HG02870 (cell line): ENCODE results near the gene CLN6.
"Not testable (repeated sequence)": the region's sequence is repeated elsewhere in the genome, so short reads cannot be mapped to it uniquely, and the experiment has no call there.

Experiments used
- ATAC-seq: cut with Tn5 transposase; IDR thresholded peaks from one replicate; pipeline ENCODE4 v1.9.1; 2021; ENCODE audit warnings: mild to moderate bottlenecking, moderate library complexity; ENCODE audit not compliant: unreplicated experiment

CLN6 gene

DNA sequence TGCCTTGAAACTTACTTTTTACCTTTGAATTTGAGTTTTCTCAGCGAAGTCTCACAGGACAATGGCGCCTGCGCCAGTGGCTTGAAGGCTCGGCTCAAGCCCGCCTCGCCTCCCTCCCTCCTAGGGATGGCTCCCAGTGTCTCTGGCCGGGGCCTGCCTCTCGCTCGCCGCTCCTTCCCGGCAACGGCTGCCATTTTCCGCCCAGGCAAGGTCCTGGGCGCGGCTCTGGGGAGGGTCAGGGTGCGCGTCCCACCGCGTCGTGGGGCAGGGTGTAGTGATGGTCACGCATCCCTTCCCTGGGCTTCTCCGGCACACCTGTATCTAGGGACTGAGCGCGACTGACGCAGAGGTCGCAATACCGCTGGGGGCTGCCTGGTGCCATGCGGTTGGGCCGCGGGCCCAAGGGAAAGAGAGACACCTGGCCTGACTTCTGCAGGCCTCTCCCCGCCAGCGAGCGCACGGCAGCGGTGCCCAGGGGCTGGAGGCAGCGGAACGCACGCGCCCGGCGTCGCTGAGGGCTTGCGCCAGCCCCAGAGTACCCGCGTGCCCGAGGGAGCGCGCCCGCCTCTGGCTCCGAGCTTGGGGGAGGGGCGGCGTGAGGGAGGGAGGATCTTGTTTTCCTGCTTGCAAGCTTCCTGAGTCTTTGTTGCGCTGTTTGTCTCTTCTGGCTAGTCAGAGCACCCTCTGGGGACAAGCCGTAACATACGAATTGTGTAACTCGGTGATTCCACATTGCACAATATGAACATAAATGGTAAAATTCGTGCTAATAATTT lies 27.3 kb upstream of the CLN6 start:
- no peak for ATAC-seq

DNA sequence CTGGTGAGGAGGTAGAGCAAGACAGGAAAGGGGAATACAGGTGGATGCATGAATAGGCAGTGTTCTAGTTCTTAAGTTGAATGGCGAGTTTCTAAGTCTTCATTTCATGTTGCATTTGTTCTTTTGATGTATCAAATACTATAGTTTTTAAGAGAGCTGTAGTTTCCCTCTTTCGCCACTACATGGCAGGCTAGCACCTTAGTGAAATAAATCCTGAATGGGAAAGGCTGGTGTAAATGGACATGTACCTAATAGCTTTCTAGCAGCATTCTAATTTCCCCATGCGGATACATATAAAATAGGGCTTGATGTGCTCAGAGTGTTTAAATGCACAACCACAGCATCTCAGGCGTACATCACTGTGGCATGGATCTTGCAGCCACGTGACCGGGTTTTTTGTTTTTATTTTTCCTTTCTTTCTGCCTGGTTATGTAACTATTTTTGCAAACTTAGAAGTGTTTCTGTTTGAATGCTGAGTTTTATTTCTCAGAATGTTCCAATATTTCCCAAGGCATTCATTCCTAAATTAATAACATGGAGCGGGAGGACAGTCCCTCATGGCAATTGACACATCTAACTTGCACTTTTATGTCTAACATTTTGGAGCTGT lies 23.5 kb upstream of the CLN6 start:
- no peak for ATAC-seq

GRCh38 chr15:68249058-68249713 lies 19.7 kb upstream of the CLN6 start:
- ATAC-seq: no peak

- ATAC-seq: no peak
These were observed 14.7 kb upstream of the CLN6 start for GRCh38 chr15:68244235-68244634.

- no peak for ATAC-seq
These were observed 11.8 kb upstream of the CLN6 start for GRCh38 chr15:68241088-68241935.

DNA sequence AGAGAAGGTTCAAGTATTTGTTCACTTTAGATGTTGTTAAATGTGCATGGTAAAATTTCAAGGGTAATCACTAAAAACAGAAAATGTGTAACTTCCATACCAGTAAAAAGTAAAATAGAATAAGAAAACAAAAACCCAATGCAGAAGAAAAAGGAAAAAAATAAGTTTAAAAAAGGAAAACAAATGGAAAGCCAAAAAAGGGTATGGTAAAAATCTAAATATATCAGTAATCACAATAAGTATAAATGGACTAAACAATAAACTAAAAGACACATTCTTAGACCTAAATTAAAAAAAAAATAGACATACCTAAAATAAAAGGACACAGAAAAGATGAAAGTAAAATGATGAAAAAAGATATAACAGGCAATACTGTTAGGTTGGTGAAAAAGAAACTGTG lies 9.5 kb upstream of the CLN6 start:
- no peak for ATAC-seq

DNA sequence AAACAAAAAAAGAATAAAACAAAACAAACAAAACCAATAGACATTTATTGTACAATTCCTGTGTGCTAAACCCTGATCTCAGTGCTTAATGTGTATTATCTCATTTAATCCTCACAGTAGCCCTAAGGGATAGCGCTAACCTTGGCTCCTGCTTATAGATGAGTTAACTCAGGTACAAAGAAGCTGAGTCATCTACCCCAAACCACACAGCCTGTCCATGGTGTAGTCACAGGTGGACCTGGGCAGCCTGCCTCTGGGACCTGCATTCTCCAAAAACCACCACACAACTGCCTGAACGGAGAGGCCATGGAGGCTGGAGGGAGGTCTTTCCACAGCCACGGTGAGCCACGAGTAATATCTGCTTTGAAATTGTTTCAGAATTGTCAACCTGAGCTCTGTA lies 5.5 kb upstream of the CLN6 start:
- no peak for ATAC-seq

DNA sequence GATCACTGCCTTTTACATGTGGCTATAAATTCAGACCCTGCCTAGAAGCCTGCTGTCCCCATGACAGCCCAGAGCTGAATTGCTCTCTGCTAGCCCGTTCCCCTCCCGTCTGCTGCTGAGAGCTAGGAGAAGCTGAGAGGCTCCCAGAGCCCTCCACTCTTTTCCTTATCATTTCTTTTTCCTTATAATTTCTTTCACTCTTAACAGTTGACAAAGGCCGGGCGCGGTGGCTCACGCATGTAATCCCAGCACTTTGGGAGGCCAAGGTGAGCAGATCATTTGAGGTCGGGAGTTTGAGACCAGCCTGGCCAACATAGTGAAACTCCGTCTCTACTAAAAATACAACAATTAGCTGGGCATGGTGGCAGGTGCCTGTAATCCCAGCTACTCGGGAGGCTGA lies 5.0 kb upstream of the CLN6 start:
- not testable (repeated sequence) for ATAC-seq

DNA sequence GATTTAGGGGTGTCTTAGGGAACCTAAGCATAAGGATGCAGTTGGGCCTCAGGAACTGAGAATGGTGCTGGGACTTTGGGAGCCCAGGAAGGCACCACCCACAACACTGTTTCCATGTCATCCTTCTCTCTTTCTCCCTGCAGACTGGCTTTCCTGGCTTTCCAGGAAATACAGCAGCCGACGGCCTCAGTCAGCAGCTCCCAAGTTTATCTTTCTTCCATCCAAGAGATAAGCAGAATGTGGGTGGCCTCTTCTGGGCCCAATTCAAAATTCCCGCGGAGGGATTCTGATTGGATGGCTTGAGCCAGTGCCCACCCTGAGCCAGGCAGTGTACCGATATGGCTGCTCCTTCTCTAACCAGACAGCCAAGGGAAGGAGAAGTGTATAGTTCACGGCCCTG lies 4.5 kb upstream of the CLN6 start:
- no peak for ATAC-seq

GRCh38 chr15:68232937-68233336 lies 3.4 kb upstream of the CLN6 start:
- no peak for ATAC-seq

DNA sequence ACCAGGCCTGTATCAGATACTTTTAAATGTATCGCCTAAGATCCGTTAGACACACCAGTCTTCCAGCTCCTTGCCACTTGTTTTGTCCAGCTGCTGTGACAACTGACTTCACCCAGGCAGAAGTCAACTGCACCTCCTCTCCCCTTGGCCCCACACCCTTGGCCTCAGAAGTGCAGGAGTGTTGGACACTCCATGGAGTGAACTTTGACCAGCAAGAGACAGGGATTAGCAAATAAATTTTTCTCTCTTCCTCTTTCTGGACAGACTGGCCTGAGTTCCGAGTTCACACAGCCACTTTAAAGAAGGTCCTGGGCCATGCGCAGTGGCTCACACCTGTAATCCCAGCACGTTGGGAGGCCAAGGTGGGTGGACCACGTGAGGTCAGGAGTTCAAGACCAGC lies 2.9 kb upstream of the CLN6 start:
- ATAC-seq: no peak

- no peak for ATAC-seq
These were observed 1.7 kb upstream of the CLN6 start for GRCh38 chr15:68231102-68231818.

DNA sequence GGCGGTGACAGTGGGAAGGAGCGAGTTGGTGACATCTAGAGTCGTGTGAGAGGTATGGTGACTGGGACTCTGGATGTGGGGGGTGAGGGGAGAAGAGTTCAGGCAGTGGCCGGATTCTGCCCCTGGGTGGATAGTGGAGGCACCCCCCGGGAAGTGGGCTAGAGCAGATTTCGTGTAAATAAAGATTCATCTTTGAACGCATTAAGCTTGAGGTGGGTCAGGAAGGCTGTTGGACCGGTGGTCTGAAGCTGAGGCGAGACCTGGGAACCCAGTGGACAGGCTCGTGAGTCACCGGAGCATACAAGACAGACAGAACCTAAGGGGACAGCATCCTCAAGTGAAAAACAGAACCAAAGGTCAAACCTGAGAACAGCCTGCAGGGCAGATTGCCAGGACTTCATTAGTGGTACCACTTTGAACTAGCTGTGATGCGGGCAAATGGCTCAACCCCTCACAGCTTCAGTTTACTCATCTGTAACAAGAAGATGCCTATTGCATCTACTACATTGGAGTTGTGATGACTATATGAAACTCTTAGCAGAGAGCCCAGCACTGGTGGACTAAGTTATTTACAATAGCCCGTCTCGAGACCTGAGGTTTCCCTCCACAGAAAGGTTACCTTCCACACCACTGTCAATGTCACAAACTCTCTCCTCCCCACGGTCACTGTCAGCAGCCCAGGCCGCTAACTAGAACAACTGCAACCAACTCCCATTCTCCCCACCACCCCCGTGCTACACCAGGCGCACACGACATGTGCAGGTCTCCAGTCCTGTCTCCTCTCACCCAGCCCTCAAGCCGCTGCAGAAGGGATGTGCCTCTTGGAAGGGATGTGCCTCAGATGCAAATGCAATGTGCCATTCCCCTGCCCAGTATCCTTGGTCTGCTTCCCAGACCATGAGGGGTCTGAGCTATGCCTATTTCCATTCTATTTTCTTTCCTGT lies 901 bp upstream of the CLN6 start:
- ATAC-seq: no peak

DNA sequence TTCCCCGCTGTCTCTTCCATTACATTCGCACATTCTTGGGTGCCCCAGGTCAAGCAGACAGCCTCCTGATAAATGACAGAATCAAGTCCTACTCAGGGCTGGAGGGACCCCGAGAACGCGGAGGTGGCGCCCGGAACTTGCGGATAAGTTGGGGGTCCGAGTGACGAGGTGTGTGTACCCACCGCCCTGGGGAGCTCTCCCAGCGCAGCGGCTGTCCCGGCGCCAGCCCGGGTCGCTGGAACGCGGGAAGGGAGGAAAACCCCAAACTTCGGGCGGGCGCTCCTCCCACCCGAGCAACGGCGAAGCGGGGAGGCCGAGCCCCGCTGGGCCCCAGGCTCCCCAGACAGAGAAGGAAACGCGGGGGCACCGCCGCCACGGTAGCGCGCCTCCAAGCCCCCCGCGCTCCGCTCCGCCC lies 550 bp downstream of the CLN6 start:
- no peak for ATAC-seq

DNA sequence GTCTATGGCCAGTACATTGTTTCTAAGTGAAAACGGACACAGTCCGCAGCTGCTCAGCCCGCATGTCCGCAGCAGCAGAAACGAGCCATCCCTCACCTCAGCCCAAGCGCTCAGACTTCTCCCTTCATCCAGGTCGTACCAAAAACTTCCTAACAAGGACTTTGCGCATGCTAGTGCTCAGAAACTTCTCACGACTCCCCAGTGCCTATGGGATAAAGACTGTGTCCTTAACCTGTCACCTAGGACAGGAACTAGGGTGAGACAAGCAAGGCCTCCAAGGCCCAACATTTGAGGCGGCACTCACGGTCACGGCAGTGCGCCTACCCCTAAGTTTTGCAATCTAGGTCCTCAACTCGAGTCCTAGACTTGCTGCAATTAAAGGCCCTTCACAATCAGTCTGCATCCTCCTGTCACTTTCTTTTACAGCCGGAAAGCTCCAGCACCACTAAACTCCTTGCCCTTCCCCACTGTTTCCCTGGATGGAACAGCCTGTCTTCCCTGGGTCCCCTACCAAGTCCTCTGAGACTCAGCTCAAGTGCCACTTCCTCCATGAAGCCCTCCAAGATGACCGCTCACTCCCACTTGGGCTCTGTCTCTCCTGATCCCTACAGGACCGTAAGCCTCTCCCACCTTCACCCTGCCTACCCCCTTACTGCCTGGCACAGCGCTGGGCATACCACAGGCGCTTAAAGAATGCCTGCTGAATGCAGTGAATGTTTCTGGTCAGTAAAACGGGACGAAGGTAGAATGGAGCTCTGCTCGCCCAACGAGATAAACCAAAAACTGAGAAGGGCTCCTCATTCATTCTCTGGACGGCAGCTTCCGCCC lies 1.2 kb downstream of the CLN6 start:
- no peak for ATAC-seq

DNA sequence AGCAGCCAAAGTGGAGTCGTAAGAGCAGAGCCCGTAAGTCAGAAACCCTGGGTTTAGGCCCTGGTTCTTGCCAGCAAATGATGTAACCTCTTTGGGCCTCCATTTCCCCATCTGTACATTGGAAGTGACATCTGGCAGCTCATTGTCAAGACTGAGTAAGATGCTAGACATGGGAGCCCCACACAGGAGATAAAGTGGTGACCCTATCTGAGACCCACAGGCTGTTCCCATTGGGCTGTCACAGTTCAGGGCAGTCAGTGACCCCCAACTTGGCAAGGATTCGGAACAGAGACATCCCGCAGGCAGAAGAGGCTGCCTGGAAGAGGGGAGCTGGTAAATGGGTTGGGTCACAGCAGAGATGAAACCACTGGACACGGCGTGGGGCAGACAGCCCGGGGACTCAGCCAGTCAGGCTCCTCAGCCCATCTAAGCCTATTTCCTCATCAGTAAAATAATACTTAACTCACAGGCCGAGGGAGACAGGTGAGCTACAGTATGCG lies 1.8 kb downstream of the CLN6 start:
- ATAC-seq: no peak

DNA sequence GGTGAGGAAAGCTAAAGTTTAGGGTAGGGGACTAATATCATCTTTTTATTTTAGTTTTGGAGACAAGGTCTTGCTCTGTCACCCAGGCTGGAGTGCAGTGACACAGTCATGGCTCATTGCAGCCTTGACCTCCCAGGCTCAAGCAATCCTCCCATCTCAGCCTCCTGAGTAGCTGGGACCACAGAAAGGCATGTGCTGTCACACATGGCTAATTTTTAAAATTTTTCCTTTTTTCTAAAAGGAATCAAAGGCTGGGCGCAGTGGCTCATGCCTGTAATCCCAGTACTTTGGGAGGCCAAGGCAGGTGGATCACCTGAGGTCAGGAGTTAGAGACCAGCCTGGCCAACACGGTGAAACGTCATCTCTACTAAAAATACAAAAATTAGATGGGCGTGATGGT lies 4.1 kb downstream of the CLN6 start:
- ATAC-seq: not testable (repeated sequence)

DNA sequence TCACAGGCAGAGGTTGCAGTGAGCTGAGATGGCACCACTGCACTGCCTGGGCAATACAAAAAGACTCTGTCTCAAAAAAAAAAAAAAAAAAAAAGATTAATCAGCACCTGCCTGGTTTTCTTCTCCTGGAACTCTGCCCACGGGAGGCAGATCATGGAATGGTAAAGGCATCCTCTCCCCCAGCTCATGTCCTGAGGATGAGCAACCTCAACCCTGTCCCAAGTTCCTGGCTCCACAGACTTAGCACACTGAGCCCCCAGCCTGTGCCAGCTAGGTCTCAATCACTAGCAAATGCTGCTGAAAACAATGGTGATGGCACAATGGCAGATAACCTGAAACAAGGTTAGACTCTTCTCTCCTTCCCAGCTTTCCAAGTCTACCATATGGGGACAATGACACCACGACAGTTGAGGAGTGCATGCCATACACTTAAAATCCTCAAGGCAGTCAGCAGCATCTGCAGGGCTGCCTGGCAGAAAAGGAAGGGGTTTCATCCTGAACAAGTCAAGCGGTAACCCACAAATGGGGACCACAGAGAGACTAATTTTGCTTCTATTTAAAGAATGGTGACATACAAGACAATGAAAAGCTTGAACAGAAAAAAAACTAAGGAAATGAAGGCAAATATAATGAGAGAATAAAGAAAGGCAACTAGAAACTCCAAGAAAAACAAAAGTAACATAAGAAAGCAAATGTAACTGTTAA lies 4.8 kb downstream of the CLN6 start:
- no peak for ATAC-seq
